Activated CD8-positive, alpha-beta T cell treated with anti-CD3 and anti-CD28 coated beads for 36 hours (primary cell): Measurements from ENCODE around the gene TRIM14. TPM values are rescaled to one million over a fixed set of nuclear protein-coding genes. Genes with fewer than 3 reads are reported as not detected.

Experiments
- ATAC-seq: fragments of 200-7000 bp; cut with Tn5 transposase; one replicate; pipeline ENCODE4 v1.10.0; 2021; ENCODE audit warnings: mild to moderate bottlenecking, moderate library complexity
- CTCF ChIA-PET: fragments of 350-600 bp; sonication (Branson Sonifier 250); formaldehyde crosslinking; loops from one replicate; lab custom pipeline; 2021; ENCODE audit warnings: antibody characterized with exemption; lab: Charles Lee
- POLR2A ChIA-PET: fragments of 350-600 bp; sonication (Branson Sonifier 250); formaldehyde crosslinking; loops from one replicate; lab custom pipeline; 2021; ENCODE audit warnings: antibody characterized with exemption; lab: Charles Lee
- DNase-seq: peaks from one replicate; pipeline ENCODE4 v3.0.0-alpha.2; 2020
- H3K27ac Mint-ChIP-seq: one replicate; pipeline ENCODE4 v1.8.0; 2021; ENCODE audit warnings: mild to moderate bottlenecking, mixed read lengths
- H3K27me3 Mint-ChIP-seq: one replicate; pipeline ENCODE4 v1.8.0; 2021; ENCODE audit warnings: mixed read lengths
- H3K36me3 Mint-ChIP-seq: one replicate; pipeline ENCODE4 v1.8.0; 2021; ENCODE audit warnings: low read depth, mixed read lengths
- H3K4me1 Mint-ChIP-seq: one replicate; pipeline ENCODE4 v1.8.0; 2021; ENCODE audit warnings: low read depth, mixed read lengths
- H3K4me3 Mint-ChIP-seq: one replicate; pipeline ENCODE4 v1.8.0; 2021; ENCODE audit warnings: mild to moderate bottlenecking, moderate library complexity, mixed read lengths
- H3K9me3 Mint-ChIP-seq: one replicate; pipeline ENCODE4 v1.8.0; 2021; ENCODE audit warnings: mixed read lengths
- CTCF ChIP-seq: fragments of 200-600 bp; IDR thresholded peaks from one replicate; pipeline ENCODE4 v1.8.0; 2022; ENCODE audit warnings: antibody characterized with exemption, mild to moderate bottlenecking
- intact Hi-C: fragments of 100-400 bp; cut with micrococcal nuclease; formaldehyde crosslinking; loops from one replicate; pipeline ENCODE4 v1.10.0; 2022
- total RNA-seq, 2 experiments: library from RNA; stranded (reverse); gene quantifications; one replicate each; pipeline ENCODE4 v1.2.3, GENCODE V29; 2021

Gene TRIM14
- total RNA-seq, 2 experiments from 2014 or later = 39.6 to 41.8 TPM

- Mint-ChIP-seq H3K36me3 (peaks cover 24% of the 10 kb centered on the region), H3K27me3 (no peaks in the 10 kb centered on the region), H3K4me1 (peaks cover 12% of the 10 kb centered on the region), H3K4me3 (no peak overlapping the region), H3K9me3 (no peaks in the 10 kb centered on the region), H3K27ac (no peak overlapping the region)
- ATAC-seq = no peak
- CTCF ChIA-PET = interaction anchor here (1.4 to 1.8 kb wide), 2 partner anchors 33 to 176 kb away, joined by 5 to 6 read pairs; no protein-coding TSS in a partner anchor
- no peak for TF ChIP-seq CTCF
- DNase-seq = no peak
- POLR2A ChIA-PET = no interaction called here
- intact Hi-C loops = no loop called here
Measured at GRCh38 chr9:98067184-98067583, 51.8 kb downstream of the TRIM14 start.

- TF ChIP-seq CTCF = no peak
- intact Hi-C loops = no loop called here
- H3K4me1 Mint-ChIP-seq = peaks cover 12% of the 10 kb centered on the region
- no peak overlapping the region for H3K4me3 Mint-ChIP-seq
- H3K36me3 Mint-ChIP-seq = peaks cover 24% of the 10 kb centered on the region
- H3K9me3 Mint-ChIP-seq = no peaks in the 10 kb centered on the region
- POLR2A ChIA-PET = interaction anchor here (0.6 kb wide), 1 partner anchor 8 kb away, joined by 3 read pairs; no protein-coding TSS in a partner anchor
- H3K27me3 Mint-ChIP-seq = no peaks in the 10 kb centered on the region
- CTCF ChIA-PET = no interaction called here
- ATAC-seq (no peak), DNase-seq (no peak)
- no peak overlapping the region for H3K27ac Mint-ChIP-seq
Measured at GRCh38 chr9:98066235-98066634, 52.8 kb downstream of the TRIM14 start.

GRCh38 chr9:98064623-98065392 lies 54.2 kb downstream of the TRIM14 start:
- ChIA-PET POLR2A (interaction anchor here (0.5 to 0.9 kb wide), 2 partner anchors 10 to 145 kb away, joined by 3 to 4 read pairs; no protein-coding TSS in a partner anchor), CTCF (no interaction called here)
- no peak for TF ChIP-seq CTCF
- no peak overlapping the region for H3K4me3 Mint-ChIP-seq
- H3K36me3 Mint-ChIP-seq = peaks cover 30% of the 10 kb centered on the region
- no peaks in the 10 kb centered on the region for H3K9me3 Mint-ChIP-seq
- no peak overlapping the region for H3K27ac Mint-ChIP-seq
- intact Hi-C loops = no loop called here
- no peak for ATAC-seq
- no peaks in the 10 kb centered on the region for H3K27me3 Mint-ChIP-seq
- no peak for DNase-seq
- peaks cover 13% of the 10 kb centered on the region for H3K4me1 Mint-ChIP-seq

GRCh38 chr9:98062161-98062560 lies 56.9 kb downstream of the TRIM14 start:
- H3K4me3 Mint-ChIP-seq = no peak overlapping the region
- no peak for TF ChIP-seq CTCF
- H3K27ac Mint-ChIP-seq = no peak overlapping the region
- DNase-seq (no peak), ATAC-seq (no peak)
- intact Hi-C loops = no loop called here
- H3K27me3 Mint-ChIP-seq = no peaks in the 10 kb centered on the region
- no peaks in the 10 kb centered on the region for H3K9me3 Mint-ChIP-seq
- H3K4me1 Mint-ChIP-seq = peaks cover 26% of the 10 kb centered on the region
- ChIA-PET POLR2A (interaction anchor here (0.6 to 0.9 kb wide), 2 partner anchors 70 to 116 kb away, joined by 3 read pairs; no protein-coding TSS in a partner anchor), CTCF (interaction anchor here (0.7 to 0.9 kb wide), 2 partner anchors 12 to 143 kb away, joined by 3 to 4 read pairs; no protein-coding TSS in a partner anchor)
- H3K36me3 Mint-ChIP-seq = peaks cover 33% of the 10 kb centered on the region
